Neural cell (in vitro differentiated cells): Measurements from ENCODE around the gene MRC2.

Experiments used
- CTCF ChIP-seq: fragments of 450-650 bp; IDR thresholded peaks from 2 replicates; pipeline ENCODE4 v1.5.1; 2014; ENCODE audit warnings: antibody characterized with exemption, mild to moderate bottlenecking, moderate library complexity; ENCODE audit not compliant: poor library complexity, severe bottlenecking
- EZH2 ChIP-seq: fragments of 200-600, 300-800 bp; shearing (Covaris generic), sonication (generic); IDR thresholded peaks from 2 replicates; pipeline ENCODE4 v1.6.1; 2014; ENCODE audit warnings: antibody characterized with exemption, low read length, borderline replicate concordance, mild to moderate bottlenecking; ENCODE audit not compliant: insufficient read depth, poor library complexity, severe bottlenecking
- RAD21 ChIP-seq: fragments of 450-650 bp; conservative IDR thresholded peaks from 2 replicates; pipeline ENCODE4 v1.6.1; 2014; ENCODE audit warnings: antibody characterized with exemption, mild to moderate bottlenecking, moderate library complexity
- REST ChIP-seq: IDR thresholded peaks from 2 replicates; pipeline ENCODE4 v1.6.1; 2012; ENCODE audit warnings: borderline replicate concordance
- SMC3 ChIP-seq: fragments of 450-650 bp; conservative IDR thresholded peaks from 2 replicates; pipeline ENCODE4 v1.6.1; 2014; ENCODE audit warnings: antibody characterized with exemption, mild to moderate bottlenecking, moderate library complexity; ENCODE audit not compliant: poor library complexity

GRCh38 chr17:62625184-62625869, 2.1 kb upstream of the MRC2 start:
- TF ChIP-seq CTCF (no peak), SMC3 (no peak), RAD21 (no peak), EZH2 (no peak), REST (no peak)
